ENCODE measurements around the gene SGIP1. TPM values are rescaled to one million over a fixed set of nuclear protein-coding genes. Genes with fewer than 3 reads are reported as not detected.

The SGIP1 gene
- total and polyA plus RNA-seq, 9 donors = 1.7 to 3.1 (median 2.4) TPM

GRCh38 chr1:66617362-66618184 is 83.6 kb downstream of the SGIP1 start:
- Histone ChIP-seq H3K4me3 (ENCODE audit: low read length) (no peak overlapping the region), H3K27ac (ENCODE audit: low read length) (no peak overlapping the region), H3K9me3 (replicated peaks; ENCODE audit: control insufficient read depth, low read depth, low read length) (no peaks in the 10 kb centered on the region), H3K4me1 (ENCODE audit: control insufficient read depth, insufficient read depth, low read length) (no peaks in the 10 kb centered on the region), H3K27me3 (ENCODE audit: control insufficient read depth, insufficient read depth, low read length) (no peaks in the 10 kb centered on the region), H3K36me3 (ENCODE audit: control insufficient read depth, insufficient read depth, low read length) (no peaks in the 10 kb centered on the region)
- DNase-seq = no peak
- WGBS (ENCODE audit: insufficient coverage) = no CpG with 5 or more reads among the region's 4 CpGs

- DNase-seq = no peak
- H3K4me3 ChIP-seq (ENCODE audit: low read length) = no peak overlapping the region
- no peaks in the 10 kb centered on the region for H3K9me3 ChIP-seq (replicated peaks; ENCODE audit: control insufficient read depth, low read depth, low read length)
- no peaks in the 10 kb centered on the region for H3K4me1 ChIP-seq (ENCODE audit: control insufficient read depth, insufficient read depth, low read length)
- no peaks in the 10 kb centered on the region for H3K27me3 ChIP-seq (ENCODE audit: control insufficient read depth, insufficient read depth, low read length)
- no peaks in the 10 kb centered on the region for H3K36me3 ChIP-seq (ENCODE audit: control insufficient read depth, insufficient read depth, low read length)
- H3K27ac ChIP-seq (ENCODE audit: low read length) = no peak overlapping the region
Measured at GRCh38 chr1:66618390-66618789, 84.4 kb downstream of the SGIP1 start.

- Histone ChIP-seq H3K9me3 (replicated peaks; ENCODE audit: control insufficient read depth, low read depth, low read length) (no peaks in the 10 kb centered on the region), H3K27ac (ENCODE audit: low read length) (no peak overlapping the region), H3K4me3 (ENCODE audit: low read length) (no peak overlapping the region), H3K27me3 (ENCODE audit: control insufficient read depth, insufficient read depth, low read length) (no peaks in the 10 kb centered on the region), H3K4me1 (ENCODE audit: control insufficient read depth, insufficient read depth, low read length) (no peaks in the 10 kb centered on the region), H3K36me3 (ENCODE audit: control insufficient read depth, insufficient read depth, low read length) (no peaks in the 10 kb centered on the region)
- DNase-seq = no peak
- WGBS (ENCODE audit: insufficient coverage) = 50% methylated on average over 1 of the region's 1 CpG
Measured at GRCh38 chr1:66623812-66624211, 89.9 kb downstream of the SGIP1 start.

GRCh38 chr1:66624412-66625060 is 90.6 kb downstream of the SGIP1 start:
- no peak for DNase-seq
- H3K36me3 ChIP-seq (ENCODE audit: control insufficient read depth, insufficient read depth, low read length) = no peaks in the 10 kb centered on the region
- no peaks in the 10 kb centered on the region for H3K9me3 ChIP-seq (replicated peaks; ENCODE audit: control insufficient read depth, low read depth, low read length)
- no peak overlapping the region for H3K4me3 ChIP-seq (ENCODE audit: low read length)
- H3K27ac ChIP-seq (ENCODE audit: low read length) = no peak overlapping the region
- no peaks in the 10 kb centered on the region for H3K27me3 ChIP-seq (ENCODE audit: control insufficient read depth, insufficient read depth, low read length)
- H3K4me1 ChIP-seq (ENCODE audit: control insufficient read depth, insufficient read depth, low read length) = no peaks in the 10 kb centered on the region
- no CpG with 5 or more reads among the region's 1 CpG for WGBS (ENCODE audit: insufficient coverage)

GRCh38 chr1:66626261-66626660 is 92.3 kb downstream of the SGIP1 start:
- Histone ChIP-seq H3K4me1 (ENCODE audit: control insufficient read depth, insufficient read depth, low read length) (no peaks in the 10 kb centered on the region), H3K27me3 (ENCODE audit: control insufficient read depth, insufficient read depth, low read length) (no peaks in the 10 kb centered on the region)
- no peak for DNase-seq

GRCh38 chr1:66628926-66629325 is 95.0 kb downstream of the SGIP1 start:
- WGBS (ENCODE audit: insufficient coverage) = no CpG with 5 or more reads among the region's 1 CpG
- Histone ChIP-seq H3K4me1 (ENCODE audit: control insufficient read depth, insufficient read depth, low read length) (no peaks in the 10 kb centered on the region), H3K27me3 (ENCODE audit: control insufficient read depth, insufficient read depth, low read length) (no peaks in the 10 kb centered on the region), H3K27ac (ENCODE audit: low read length) (no peak overlapping the region), H3K36me3 (ENCODE audit: control insufficient read depth, insufficient read depth, low read length) (no peaks in the 10 kb centered on the region), H3K9me3 (replicated peaks; ENCODE audit: control insufficient read depth, low read depth, low read length) (no peaks in the 10 kb centered on the region), H3K4me3 (ENCODE audit: low read length) (no peak overlapping the region)
- DNase-seq = no peak

More at GRCh38 chr1:66626261-66626660, 92.3 kb downstream of the SGIP1 start:
- H3K4me3 ChIP-seq (ENCODE audit: low read length) = no peak overlapping the region
- no peak overlapping the region for H3K27ac ChIP-seq (ENCODE audit: low read length)
- no peaks in the 10 kb centered on the region for H3K9me3 ChIP-seq (replicated peaks; ENCODE audit: control insufficient read depth, low read depth, low read length)
- no peaks in the 10 kb centered on the region for H3K36me3 ChIP-seq (ENCODE audit: control insufficient read depth, insufficient read depth, low read length)

GRCh38 chr1:66633159-66633558 is 99.2 kb downstream of the SGIP1 start:
- WGBS (ENCODE audit: insufficient coverage) = no CpG with 5 or more reads among the region's 1 CpG

GRCh38 chr1:66637146-66637545 is 103.2 kb downstream of the SGIP1 start:
- Histone ChIP-seq H3K4me3 (ENCODE audit: low read length) (no peak overlapping the region), H3K27me3 (ENCODE audit: control insufficient read depth, insufficient read depth, low read length) (no peaks in the 10 kb centered on the region), H3K4me1 (ENCODE audit: control insufficient read depth, insufficient read depth, low read length) (no peaks in the 10 kb centered on the region), H3K36me3 (ENCODE audit: control insufficient read depth, insufficient read depth, low read length) (no peaks in the 10 kb centered on the region), H3K27ac (ENCODE audit: low read length) (no peak overlapping the region), H3K9me3 (replicated peaks; ENCODE audit: control insufficient read depth, low read depth, low read length) (no peaks in the 10 kb centered on the region)
- WGBS (ENCODE audit: insufficient coverage) = no CpG with 5 or more reads among the region's 1 CpG
- no peak for DNase-seq

More at GRCh38 chr1:66633159-66633558, 99.2 kb downstream of the SGIP1 start:
- peak; percentile 57 for DNase-seq
- no peak overlapping the region for H3K4me3 ChIP-seq (ENCODE audit: low read length)
- no peaks in the 10 kb centered on the region for H3K36me3 ChIP-seq (ENCODE audit: control insufficient read depth, insufficient read depth, low read length)
- no peak overlapping the region for H3K27ac ChIP-seq (ENCODE audit: low read length)
- no peaks in the 10 kb centered on the region for H3K9me3 ChIP-seq (replicated peaks; ENCODE audit: control insufficient read depth, low read depth, low read length)
- no peaks in the 10 kb centered on the region for H3K4me1 ChIP-seq (ENCODE audit: control insufficient read depth, insufficient read depth, low read length)
- no peaks in the 10 kb centered on the region for H3K27me3 ChIP-seq (ENCODE audit: control insufficient read depth, insufficient read depth, low read length)

GRCh38 chr1:66641891-66642473 is 108.0 kb downstream of the SGIP1 start:
- Histone ChIP-seq H3K9me3 (replicated peaks; ENCODE audit: control insufficient read depth, low read depth, low read length) (no peaks in the 10 kb centered on the region), H3K27ac (ENCODE audit: low read length) (no peak overlapping the region), H3K4me1 (ENCODE audit: control insufficient read depth, insufficient read depth, low read length) (no peaks in the 10 kb centered on the region), H3K27me3 (ENCODE audit: control insufficient read depth, insufficient read depth, low read length) (no peaks in the 10 kb centered on the region), H3K4me3 (ENCODE audit: low read length) (no peak overlapping the region), H3K36me3 (ENCODE audit: control insufficient read depth, insufficient read depth, low read length) (no peaks in the 10 kb centered on the region)
- 90% methylated on average over 3 of the region's 4 CpGs for WGBS (ENCODE audit: insufficient coverage)
- no peak for DNase-seq

GRCh38 chr1:66642992-66643391 is 109.0 kb downstream of the SGIP1 start:
- no peak for DNase-seq
- no CpG with 5 or more reads among the region's 3 CpGs for WGBS (ENCODE audit: insufficient coverage)
- H3K9me3 ChIP-seq (replicated peaks; ENCODE audit: control insufficient read depth, low read depth, low read length) = no peaks in the 10 kb centered on the region

More at GRCh38 chr1:66642992-66643391, 109.0 kb downstream of the SGIP1 start:
- no peaks in the 10 kb centered on the region for H3K4me1 ChIP-seq (ENCODE audit: control insufficient read depth, insufficient read depth, low read length)
- H3K36me3 ChIP-seq (ENCODE audit: control insufficient read depth, insufficient read depth, low read length) = no peaks in the 10 kb centered on the region
- H3K27ac ChIP-seq (ENCODE audit: low read length) = no peak overlapping the region
- no peaks in the 10 kb centered on the region for H3K27me3 ChIP-seq (ENCODE audit: control insufficient read depth, insufficient read depth, low read length)
- no peak overlapping the region for H3K4me3 ChIP-seq (ENCODE audit: low read length)
